HPDE6-E6E7 (cell line): ENCODE results near the gene GOLT1A.
A peak's percentile ranks its signal among the peaks of the same experiment; 100 is the strongest.

ENCODE experiments used
- DNase-seq: peaks from one replicate; pipeline ENCODE4 v3.0.0; 2011; ENCODE audit warnings: missing footprints; ENCODE audit errors: extremely low spot score

The GOLT1A gene

GRCh38 chr1:204218552-204218951 is 4.8 kb upstream of the GOLT1A start:
- DNase-seq: no peak

- no peak for DNase-seq
Observed at GRCh38 chr1:204217648-204218000, 3.8 kb upstream of the GOLT1A start.

- no peak for DNase-seq
Observed at GRCh38 chr1:204216880-204217647, 3.3 kb upstream of the GOLT1A start.

- no peak for DNase-seq
Observed at GRCh38 chr1:204216236-204216635, 2.4 kb upstream of the GOLT1A start.

- no peak for DNase-seq
Observed at GRCh38 chr1:204212715-204213114, 1.1 kb downstream of the GOLT1A start.

GRCh38 chr1:204211046-204211445 is 2.7 kb downstream of the GOLT1A start:
- DNase-seq: no peak

- peak; percentile 77 for DNase-seq
Observed at GRCh38 chr1:204207136-204207616, 6.6 kb downstream of the GOLT1A start.

- DNase-seq: no peak
Observed at GRCh38 chr1:204206121-204206520, 7.7 kb downstream of the GOLT1A start.

GRCh38 chr1:204205486-204205885 is 8.3 kb downstream of the GOLT1A start:
- no peak for DNase-seq

- no peak for DNase-seq
Observed at GRCh38 chr1:204204944-204205343, 8.8 kb downstream of the GOLT1A start.

GRCh38 chr1:204203206-204203767 is 10.5 kb downstream of the GOLT1A start:
- no peak for DNase-seq

- no peak for DNase-seq
Observed at GRCh38 chr1:204202481-204202880, 11.3 kb downstream of the GOLT1A start.

GRCh38 chr1:204201348-204202040 is 12.3 kb downstream of the GOLT1A start:
- DNase-seq: no peak

GRCh38 chr1:204199579-204199978 is 14.2 kb downstream of the GOLT1A start:
- DNase-seq: no peak

- DNase-seq: peak; percentile 94
Observed at GRCh38 chr1:204198348-204199340, 15.1 kb downstream of the GOLT1A start.

- DNase-seq: no peak
Observed at GRCh38 chr1:204197068-204197467, 16.7 kb downstream of the GOLT1A start.

GRCh38 chr1:204196068-204196795 is 17.6 kb downstream of the GOLT1A start, which contains the start of gene KISS1:
Gene KISS1 (minus strand): TSS chr1:204196491. CDS start chr1:204192876, 3,615 bp downstream.
- DNase-seq: no peak

GRCh38 chr1:204194771-204195170 is 19.0 kb downstream of the GOLT1A start:
- no peak for DNase-seq

GRCh38 chr1:204194080-204194479 is 19.7 kb downstream of the GOLT1A start:
- no peak for DNase-seq

GRCh38 chr1:204192589-204193352 is 21.0 kb downstream of the GOLT1A start:
- DNase-seq: no peak
